ENCODE data around the gene OBSCN. TPM values are rescaled to one million over a fixed set of nuclear protein-coding genes. Genes with fewer than 3 reads are reported as not detected.

OBSCN gene
- total and polyA plus RNA-seq, 2 donors (not counting 3 experiments of a cell fraction or from before 2014, with no cell fraction given), result 1.5 to 2.9 TPM

DNA sequence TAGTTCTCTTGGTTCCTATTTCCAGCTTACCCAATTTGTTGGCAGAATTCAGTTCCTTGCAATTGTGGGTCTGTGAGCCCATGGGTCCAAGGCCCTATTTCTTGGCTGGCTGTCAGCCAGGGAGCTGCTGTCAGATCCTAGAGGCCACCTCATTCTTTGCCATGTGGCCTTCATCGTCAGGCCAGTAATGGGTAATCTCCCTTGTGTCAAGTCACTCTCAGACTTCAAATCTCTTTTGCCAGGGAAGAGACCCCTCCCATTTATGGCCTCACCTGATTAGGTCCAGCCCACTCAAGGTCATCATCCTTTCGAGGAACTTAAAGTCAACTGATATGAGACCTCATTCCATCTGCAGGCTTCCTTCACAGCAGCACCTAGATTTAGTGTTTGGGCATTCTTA is 17.9 kb downstream of the OBSCN start:
- CTCF ChIA-PET, result interaction anchor here (1.1 kb wide), 1 partner anchor 11 kb away, joined by 3 read pairs; no protein-coding TSS in a partner anchor
- FAIRE-seq, result no peak
- no TSS peak for BruUV-seq (replicated peaks)

More for the DNA sequence above, 17.9 kb downstream of the OBSCN start:
- Histone ChIP-seq H4K20me1 (replicated peaks; ENCODE audit: control insufficient read depth, extremely low read depth, insufficient read depth, low read length) (no peaks in the 10 kb centered on the region), H2AFZ (ENCODE audit: low read depth, low read length) (no peak overlapping the region), H3K27ac (ENCODE audit: insufficient read depth, low read depth, low read length) (no peak overlapping the region), H3K9ac (replicated peaks; ENCODE audit: extremely low read depth, insufficient read depth, low read length) (no peak overlapping the region), H3K4me2 (ENCODE audit: insufficient read depth, low read length) (no peak overlapping the region), H3K4me1 (ENCODE audit: control insufficient read depth, extremely low read depth, insufficient read depth, low read length) (no peaks in the 10 kb centered on the region), H3K27me3 (ENCODE audit: control insufficient read depth in 2 of 2, insufficient read depth in 2 of 2, low read length in 2 of 2) (peaks cover 0 to 3% of the 10 kb centered on the region in 2 experiments), H3K79me2 (ENCODE audit: control insufficient read depth, insufficient read depth, low read length) (no peaks in the 10 kb centered on the region), H3K9me1 (replicated peaks; ENCODE audit: control insufficient read depth, extremely low read depth, insufficient read depth, low read length) (no peaks in the 10 kb centered on the region), H3K4me3 (replicated peaks in 1 of 3; ENCODE audit: insufficient read depth in 1 of 3, low read depth in 1 of 3, low read length in 3 of 3) (no peak overlapping the region), H3K9me3 (replicated peaks; ENCODE audit: control insufficient read depth, insufficient read depth, low read length) (no peaks in the 10 kb centered on the region), H3K36me3 (ENCODE audit: control insufficient read depth in 2 of 2, extremely low read depth in 1 of 2, insufficient read depth in 2 of 2, low read length in 2 of 2) (no peaks in the 10 kb centered on the region)
- TF ChIP-seq MYC (IDR thresholded peaks at IDR 0.05; ENCODE audit: low read depth, low read length) (no peak), POLR2AphosphoS5 (IDR thresholded peaks at IDR 0.05; ENCODE audit: insufficient read depth, low read depth, low read length) (no peak), GATA2 (IDR thresholded peaks at IDR 0.05; ENCODE audit: insufficient read depth, insufficient read length, low read depth, low read length) (no peak), FOS (IDR thresholded peaks at IDR 0.05; ENCODE audit: borderline replicate concordance, insufficient read depth, low read length) (no peak), EZH2 (IDR thresholded peaks at IDR 0.05; ENCODE audit: borderline replicate concordance, low read depth, low read length, severe bottlenecking) (no peak), POLR2A (IDR thresholded peaks at IDR 0.05; ENCODE audit: low read depth, low read length) (no peak)
- TF ChIP-seq, protein P1, sequence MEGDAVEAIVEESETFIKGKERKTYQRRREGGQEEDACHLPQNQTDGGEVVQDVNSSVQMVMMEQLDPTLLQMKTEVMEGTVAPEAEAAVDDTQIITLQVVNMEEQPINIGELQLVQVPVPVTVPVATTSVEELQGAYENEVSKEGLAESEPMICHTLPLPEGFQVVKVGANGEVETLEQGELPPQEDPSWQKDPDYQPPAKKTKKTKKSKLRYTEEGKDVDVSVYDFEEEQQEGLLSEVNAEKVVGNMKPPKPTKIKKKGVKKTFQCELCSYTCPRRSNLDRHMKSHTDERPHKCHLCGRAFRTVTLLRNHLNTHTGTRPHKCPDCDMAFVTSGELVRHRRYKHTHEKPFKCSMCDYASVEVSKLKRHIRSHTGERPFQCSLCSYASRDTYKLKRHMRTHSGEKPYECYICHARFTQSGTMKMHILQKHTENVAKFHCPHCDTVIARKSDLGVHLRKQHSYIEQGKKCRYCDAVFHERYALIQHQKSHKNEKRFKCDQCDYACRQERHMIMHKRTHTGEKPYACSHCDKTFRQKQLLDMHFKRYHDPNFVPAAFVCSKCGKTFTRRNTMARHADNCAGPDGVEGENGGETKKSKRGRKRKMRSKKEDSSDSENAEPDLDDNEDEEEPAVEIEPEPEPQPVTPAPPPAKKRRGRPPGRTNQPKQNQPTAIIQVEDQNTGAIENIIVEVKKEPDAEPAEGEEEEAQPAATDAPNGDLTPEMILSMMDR (IDR thresholded peaks at IDR 0.05; ENCODE audit: extremely low read depth in 1 of 2, insufficient read depth in 1 of 2, low read depth in 1 of 2, low read length in 2 of 2), result no peak
- TF ChIP-seq, protein P2, sequence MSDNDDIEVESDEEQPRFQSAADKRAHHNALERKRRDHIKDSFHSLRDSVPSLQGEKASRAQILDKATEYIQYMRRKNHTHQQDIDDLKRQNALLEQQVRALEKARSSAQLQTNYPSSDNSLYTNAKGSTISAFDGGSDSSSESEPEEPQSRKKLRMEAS (IDR thresholded peaks at IDR 0.05; ENCODE audit: insufficient read depth, insufficient read length), result no peak
- no peak for DNase-seq (ENCODE audit: low read depth, low spot score)
- dilution Hi-C loops (cut with MboI; ENCODE audit: extremely low pct_ligation_motif_present, low sequenced_read_pairs) (no loop called here), intact Hi-C loops (cut with micrococcal nuclease) (no loop called here)
- POLR2A ChIA-PET, result no interaction called here
